BJ (cell line): ENCODE data around the gene PPIP5K1. TPM values are rescaled to one million over a fixed set of nuclear protein-coding genes. Genes with fewer than 3 reads are reported as not detected.
A peak's percentile ranks its signal among the peaks of the same experiment; 100 is the strongest.

ENCODE experiments used
- CTCF ChIA-PET: fragments of 350-600 bp; formaldehyde crosslinking; extraction: SDS; loops from one replicate; lab custom pipeline; 2021; ENCODE audit warnings: antibody characterized with exemption, inconsistent platforms; lab: Yijun Ruan, JAX
- POLR2A ChIA-PET: fragments of 300-600 bp; sonication (Branson Sonifier 250); formaldehyde crosslinking; extraction: SDS; loops from one replicate; lab custom pipeline; 2021; ENCODE audit warnings: antibody characterized with exemption; lab: Charles Lee
- DNase-seq: peaks from one replicate; pipeline ENCODE4 v3.0.0-alpha.2; 2011; ENCODE audit warnings: low read depth
- H3K27me3 ChIP-seq: 2 replicates; pipeline ENCODE4 v1.6.0; 2011; ENCODE audit warnings: low read length; ENCODE audit not compliant: control insufficient read depth, insufficient read depth
- H3K36me3 ChIP-seq: 2 replicates; pipeline ENCODE4 v1.5.1; 2011; ENCODE audit warnings: low read length; ENCODE audit not compliant: control insufficient read depth, insufficient read depth
- H3K4me3 ChIP-seq: 2 replicates; pipeline ENCODE4 v1.5.1; 2011; ENCODE audit warnings: low read depth, mild to moderate bottlenecking, control low read depth, low read length
- polyA plus RNA-seq: library from polyadenylated mRNA; depleted of rRNA; stranded (reverse); fragments of >200 nt; gene quantifications from 2 replicates; pipeline ENCODE4 v1.2.3, GENCODE V29; 2011
- TF ChIP-seq, protein P1 (sequence below): IDR thresholded peaks from 2 replicates; pipeline ENCODE4 v1.5.1; 2011; ENCODE audit warnings: low read depth, mild to moderate bottlenecking, control low read depth, inconsistent platforms, low read length, moderate library complexity; ENCODE audit not compliant: insufficient read depth

PPIP5K1 gene
- polyA plus RNA-seq, 1 experiment, result 29.2 TPM

DNA sequence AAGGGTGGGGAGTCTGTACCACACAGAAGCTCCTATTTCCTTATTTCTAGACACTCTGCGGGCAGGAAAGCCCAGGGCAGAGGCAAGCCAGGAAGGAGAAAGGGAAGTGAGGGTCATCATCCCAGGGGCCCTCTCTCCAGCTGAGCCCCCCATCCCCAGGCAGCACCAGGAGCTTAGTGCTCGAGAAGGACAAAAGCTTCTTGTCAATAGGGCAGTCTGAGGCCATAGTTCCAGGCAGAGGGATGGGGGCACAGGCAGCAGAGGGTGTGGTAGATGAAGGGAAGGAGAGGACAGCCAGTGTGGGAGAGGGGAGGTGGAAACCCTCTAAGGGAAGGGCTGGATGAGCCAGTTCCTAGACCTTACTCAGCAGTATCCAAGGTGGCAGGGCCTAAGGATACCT is 69.9 kb downstream of the PPIP5K1 start:
- no peaks in the 10 kb centered on the region for H3K27me3 ChIP-seq
- peaks cover 36% of the 10 kb centered on the region for H3K36me3 ChIP-seq
- TF ChIP-seq, protein P1, sequence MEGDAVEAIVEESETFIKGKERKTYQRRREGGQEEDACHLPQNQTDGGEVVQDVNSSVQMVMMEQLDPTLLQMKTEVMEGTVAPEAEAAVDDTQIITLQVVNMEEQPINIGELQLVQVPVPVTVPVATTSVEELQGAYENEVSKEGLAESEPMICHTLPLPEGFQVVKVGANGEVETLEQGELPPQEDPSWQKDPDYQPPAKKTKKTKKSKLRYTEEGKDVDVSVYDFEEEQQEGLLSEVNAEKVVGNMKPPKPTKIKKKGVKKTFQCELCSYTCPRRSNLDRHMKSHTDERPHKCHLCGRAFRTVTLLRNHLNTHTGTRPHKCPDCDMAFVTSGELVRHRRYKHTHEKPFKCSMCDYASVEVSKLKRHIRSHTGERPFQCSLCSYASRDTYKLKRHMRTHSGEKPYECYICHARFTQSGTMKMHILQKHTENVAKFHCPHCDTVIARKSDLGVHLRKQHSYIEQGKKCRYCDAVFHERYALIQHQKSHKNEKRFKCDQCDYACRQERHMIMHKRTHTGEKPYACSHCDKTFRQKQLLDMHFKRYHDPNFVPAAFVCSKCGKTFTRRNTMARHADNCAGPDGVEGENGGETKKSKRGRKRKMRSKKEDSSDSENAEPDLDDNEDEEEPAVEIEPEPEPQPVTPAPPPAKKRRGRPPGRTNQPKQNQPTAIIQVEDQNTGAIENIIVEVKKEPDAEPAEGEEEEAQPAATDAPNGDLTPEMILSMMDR, result no peak
- no peak overlapping the region for H3K4me3 ChIP-seq
- ChIA-PET CTCF (interaction anchor here (1.4 to 1.8 kb wide), 2 partner anchors 11 to 13 kb away, joined by 4 to 6 read pairs; no protein-coding TSS in a partner anchor), POLR2A (no interaction called here)
- no peak for DNase-seq

DNA sequence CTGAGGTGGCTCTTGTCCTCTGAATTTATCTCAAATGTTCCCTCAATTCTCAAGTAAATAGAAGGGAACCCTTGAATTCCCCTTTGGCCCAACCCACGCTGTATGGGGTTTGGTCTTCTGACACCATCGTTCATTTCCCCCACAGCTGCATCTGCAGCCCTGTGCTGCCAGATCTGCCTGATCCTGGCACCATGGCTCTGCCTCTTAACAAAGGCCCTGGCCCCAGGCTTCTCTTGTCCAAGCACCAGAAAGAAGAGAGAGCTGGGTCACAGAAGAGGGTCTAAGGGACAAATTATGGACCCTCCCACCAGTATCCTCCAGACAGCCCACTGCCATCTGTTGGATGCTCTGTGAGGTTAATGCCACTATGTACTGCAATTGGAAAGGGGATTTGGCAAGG is 70.8 kb downstream of the PPIP5K1 start:
- H3K4me3 ChIP-seq, result peak overlapping the region; percentile 82; the same call in 1 of the 2 replicates
- POLR2A ChIA-PET, result no interaction called here
- no peaks in the 10 kb centered on the region for H3K27me3 ChIP-seq
- H3K36me3 ChIP-seq, result peaks cover 29% of the 10 kb centered on the region
- TF ChIP-seq, protein P1, result no peak
- DNase-seq, result no peak
- CTCF ChIA-PET, result interaction anchor here (0.7 to 4.0 kb wide), 4 partner anchors 8 to 252 kb away, joined by 3 to 22 read pairs (median 4); no protein-coding TSS in a partner anchor

DNA sequence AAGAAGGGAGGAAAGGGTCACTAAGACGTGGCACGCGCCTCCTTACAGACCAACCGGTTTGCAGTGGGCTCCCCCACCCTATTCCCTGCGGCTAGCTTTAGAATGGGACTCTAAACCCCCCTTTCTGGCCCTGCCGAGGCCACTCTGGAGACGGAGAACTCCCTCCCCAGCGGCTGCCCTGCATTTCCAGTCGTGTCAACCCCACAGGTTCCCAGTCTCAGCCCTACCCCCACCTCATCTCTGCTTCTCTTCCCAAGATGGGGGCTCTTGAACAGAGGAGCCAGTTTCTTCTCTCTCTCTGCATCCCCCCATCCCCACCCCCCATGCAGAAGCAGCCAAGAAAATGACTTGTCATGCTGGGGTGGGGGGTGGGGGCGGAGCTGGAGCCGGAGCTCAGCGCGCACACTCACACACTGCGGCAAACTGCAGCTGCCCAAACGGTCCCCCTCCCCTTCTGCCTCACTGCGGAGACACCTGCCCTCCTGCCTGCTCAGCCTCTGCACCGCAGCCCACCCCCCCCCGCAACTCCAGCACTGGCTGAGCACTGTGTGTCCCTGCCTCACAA is 71.7 kb downstream of the PPIP5K1 start:
- peak overlapping the region; percentile 82 for H3K4me3 ChIP-seq
- ChIA-PET POLR2A (interaction anchor here (0.7 kb wide), 1 partner anchor 13 kb away, joined by 3 read pairs; no protein-coding TSS in a partner anchor), CTCF (interaction anchor here (0.6 to 4.0 kb wide), 6 partner anchors 9 to 253 kb away, joined by 3 to 22 read pairs (median 3); no protein-coding TSS in a partner anchor)
- TF ChIP-seq, protein P1, result no peak
- H3K36me3 ChIP-seq, result peaks cover 20% of the 10 kb centered on the region
- H3K27me3 ChIP-seq, result no peaks in the 10 kb centered on the region
- no peak for DNase-seq

DNA sequence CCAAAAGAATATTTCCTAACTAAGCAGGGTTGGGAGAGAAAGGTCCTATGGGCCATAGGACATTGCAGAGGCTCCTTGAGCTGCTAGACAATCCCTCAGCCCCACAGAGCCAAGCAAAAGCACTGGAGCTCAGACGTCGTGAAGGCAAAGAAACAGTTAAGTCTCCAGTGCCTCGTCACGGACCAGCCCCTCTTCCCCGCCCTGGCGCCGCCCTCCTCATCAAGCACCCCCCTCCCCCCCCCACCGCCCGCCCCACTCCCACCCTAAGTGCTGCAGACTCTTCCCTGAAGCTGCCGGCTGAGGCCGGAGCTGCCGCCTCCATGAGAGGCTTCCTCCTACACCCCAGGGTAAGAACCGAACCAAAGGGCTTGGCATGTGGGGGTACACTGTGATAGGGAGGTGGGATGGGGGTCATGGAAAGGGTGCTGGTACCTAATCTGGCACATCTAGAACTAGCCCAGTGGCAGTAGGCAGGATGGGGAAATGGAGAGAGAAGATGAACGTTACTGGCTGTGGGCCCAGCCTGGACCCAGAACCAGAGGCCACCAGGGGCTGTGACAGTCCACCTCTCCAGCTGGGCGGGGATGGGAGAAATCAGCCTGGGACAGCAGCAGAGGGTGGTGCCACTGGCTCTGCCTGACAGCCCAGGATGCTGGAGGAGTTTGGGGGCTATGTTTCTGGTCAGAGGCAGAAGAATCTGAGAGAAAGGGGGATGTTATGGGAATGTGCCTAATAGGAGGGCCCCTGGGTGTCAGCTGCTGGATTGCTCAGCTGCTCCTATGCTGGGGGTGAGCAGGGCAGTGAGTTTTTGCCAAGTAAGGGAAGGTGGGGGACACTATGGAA is 72.4 kb downstream of the PPIP5K1 start, which contains the start of gene MAP1A:
MAP1A (plus strand) TSS at position 255 of the 843 bp plus-strand sequence. CDS start 3,866 bp downstream, outside the sequence.
- peaks cover 14% of the 10 kb centered on the region for H3K36me3 ChIP-seq
- CTCF ChIA-PET, result interaction anchor here (0.6 to 4.0 kb wide), 5 partner anchors 10 to 229 kb away, joined by 3 to 22 read pairs (median 4); no protein-coding TSS in a partner anchor
- POLR2A ChIA-PET, result interaction anchor here (0.5 to 0.9 kb wide), 3 partner anchors 13 to 34 kb away, joined by 3 to 7 read pairs (median 3); no protein-coding TSS in a partner anchor

More for the DNA sequence above, 72.4 kb downstream of the PPIP5K1 start, which contains the start of gene MAP1A:
- TF ChIP-seq, protein P1, result no peak
- no peak for DNase-seq
- Histone ChIP-seq H3K27me3 (no peaks in the 10 kb centered on the region), H3K4me3 (peak within 1 kb of the TSS; percentile 82)
